ENCODE results near the gene PLA2G4D. TPM values are rescaled to one million over a fixed set of nuclear protein-coding genes. Genes with fewer than 3 reads are reported as not detected.

The PLA2G4D gene
- total RNA-seq, 1 experiment from 2014 or later, result 0.24 TPM

DNA sequence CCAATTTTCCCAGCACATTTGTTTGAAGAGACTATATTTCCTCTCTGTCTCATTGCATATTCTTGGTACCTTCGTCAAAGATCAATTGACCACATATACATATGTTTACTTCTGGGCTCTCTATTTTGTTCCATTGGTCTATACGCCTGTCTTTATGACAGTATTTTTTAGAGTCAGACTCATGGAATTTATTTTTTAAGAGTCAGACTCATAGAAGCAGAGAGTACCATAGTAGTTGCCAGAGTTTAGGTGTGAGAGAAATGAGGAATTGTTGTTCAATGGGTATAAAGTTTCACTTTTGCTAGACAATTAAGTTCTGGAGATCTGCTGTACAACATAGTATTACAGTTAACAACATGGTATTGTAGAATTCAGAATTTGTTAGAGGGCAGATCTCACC lies 35.0 kb upstream of the PLA2G4D start:
- ChIA-PET POLR2A (no interaction called here), CTCF (interaction anchor here (7.3 kb wide), 1 partner anchor 44 kb away, joined by 106 read pairs; no protein-coding TSS in a partner anchor)
- Mint-ChIP-seq H3K36me3 (no peaks in the 10 kb centered on the region), H3K27me3 (ENCODE audit: low read depth) (no peaks in the 10 kb centered on the region; the same call in 1 of the 2 replicates), H3K4me1 (peaks cover 3% of the 10 kb centered on the region), H3K9me3 (peaks cover 4% of the 10 kb centered on the region), H3K4me3 (no peak overlapping the region), H3K27ac (no peak overlapping the region)
- ATAC-seq (no peak), DNase-seq (ENCODE audit: low spot score) (no peak)
- TF ChIP-seq ZNF423 (CRISPR knock-in tag; IDR thresholded peaks at IDR 0.05) (no peak), GRHL2 (CRISPR knock-in tag; IDR thresholded peaks at IDR 0.05; ENCODE audit: insufficient replicate concordance, severe bottlenecking) (no peak), ETV6 (CRISPR knock-in tag; IDR thresholded peaks at IDR 0.05) (no peak), ZNF219 (CRISPR knock-in tag; IDR thresholded peaks at IDR 0.05; ENCODE audit: borderline replicate concordance) (no peak), NR1H2 (CRISPR knock-in tag; IDR thresholded peaks at IDR 0.05) (no peak), GTF2I (CRISPR knock-in tag; conservative IDR thresholded peaks at IDR 0.05) (no peak), RORB (CRISPR knock-in tag; IDR thresholded peaks at IDR 0.05) (no peak), ZNF232 (CRISPR knock-in tag; IDR thresholded peaks at IDR 0.05) (no peak)
- TF ChIP-seq, protein P1, sequence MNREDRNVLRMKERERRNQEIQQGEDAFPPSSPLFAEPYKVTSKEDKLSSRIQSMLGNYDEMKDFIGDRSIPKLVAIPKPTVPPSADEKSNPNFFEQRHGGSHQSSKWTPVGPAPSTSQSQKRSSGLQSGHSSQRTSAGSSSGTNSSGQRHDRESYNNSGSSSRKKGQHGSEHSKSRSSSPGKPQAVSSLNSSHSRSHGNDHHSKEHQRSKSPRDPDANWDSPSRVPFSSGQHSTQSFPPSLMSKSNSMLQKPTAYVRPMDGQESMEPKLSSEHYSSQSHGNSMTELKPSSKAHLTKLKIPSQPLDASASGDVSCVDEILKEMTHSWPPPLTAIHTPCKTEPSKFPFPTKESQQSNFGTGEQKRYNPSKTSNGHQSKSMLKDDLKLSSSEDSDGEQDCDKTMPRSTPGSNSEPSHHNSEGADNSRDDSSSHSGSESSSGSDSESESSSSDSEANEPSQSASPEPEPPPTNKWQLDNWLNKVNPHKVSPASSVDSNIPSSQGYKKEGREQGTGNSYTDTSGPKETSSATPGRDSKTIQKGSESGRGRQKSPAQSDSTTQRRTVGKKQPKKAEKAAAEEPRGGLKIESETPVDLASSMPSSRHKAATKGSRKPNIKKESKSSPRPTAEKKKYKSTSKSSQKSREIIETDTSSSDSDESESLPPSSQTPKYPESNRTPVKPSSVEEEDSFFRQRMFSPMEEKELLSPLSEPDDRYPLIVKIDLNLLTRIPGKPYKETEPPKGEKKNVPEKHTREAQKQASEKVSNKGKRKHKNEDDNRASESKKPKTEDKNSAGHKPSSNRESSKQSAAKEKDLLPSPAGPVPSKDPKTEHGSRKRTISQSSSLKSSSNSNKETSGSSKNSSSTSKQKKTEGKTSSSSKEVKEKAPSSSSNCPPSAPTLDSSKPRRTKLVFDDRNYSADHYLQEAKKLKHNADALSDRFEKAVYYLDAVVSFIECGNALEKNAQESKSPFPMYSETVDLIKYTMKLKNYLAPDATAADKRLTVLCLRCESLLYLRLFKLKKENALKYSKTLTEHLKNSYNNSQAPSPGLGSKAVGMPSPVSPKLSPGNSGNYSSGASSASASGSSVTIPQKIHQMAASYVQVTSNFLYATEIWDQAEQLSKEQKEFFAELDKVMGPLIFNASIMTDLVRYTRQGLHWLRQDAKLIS (CRISPR knock-in tag; IDR thresholded peaks at IDR 0.05; ENCODE audit: borderline replicate concordance), result no peak
- TF ChIP-seq, protein P2, sequence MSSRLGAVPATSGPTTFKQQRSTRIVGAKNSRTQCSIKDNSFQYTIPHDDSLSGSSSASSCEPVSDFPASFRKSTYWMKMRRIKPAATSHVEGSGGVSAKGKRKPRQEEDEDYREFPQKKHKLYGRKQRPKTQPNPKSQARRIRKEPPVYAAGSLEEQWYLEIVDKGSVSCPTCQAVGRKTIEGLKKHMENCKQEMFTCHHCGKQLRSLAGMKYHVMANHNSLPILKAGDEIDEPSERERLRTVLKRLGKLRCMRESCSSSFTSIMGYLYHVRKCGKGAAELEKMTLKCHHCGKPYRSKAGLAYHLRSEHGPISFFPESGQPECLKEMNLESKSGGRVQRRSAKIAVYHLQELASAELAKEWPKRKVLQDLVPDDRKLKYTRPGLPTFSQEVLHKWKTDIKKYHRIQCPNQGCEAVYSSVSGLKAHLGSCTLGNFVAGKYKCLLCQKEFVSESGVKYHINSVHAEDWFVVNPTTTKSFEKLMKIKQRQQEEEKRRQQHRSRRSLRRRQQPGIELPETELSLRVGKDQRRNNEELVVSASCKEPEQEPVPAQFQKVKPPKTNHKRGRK (CRISPR knock-in tag; IDR thresholded peaks at IDR 0.05; ENCODE audit: borderline replicate concordance), result no peak
- TF ChIP-seq, protein P3, sequence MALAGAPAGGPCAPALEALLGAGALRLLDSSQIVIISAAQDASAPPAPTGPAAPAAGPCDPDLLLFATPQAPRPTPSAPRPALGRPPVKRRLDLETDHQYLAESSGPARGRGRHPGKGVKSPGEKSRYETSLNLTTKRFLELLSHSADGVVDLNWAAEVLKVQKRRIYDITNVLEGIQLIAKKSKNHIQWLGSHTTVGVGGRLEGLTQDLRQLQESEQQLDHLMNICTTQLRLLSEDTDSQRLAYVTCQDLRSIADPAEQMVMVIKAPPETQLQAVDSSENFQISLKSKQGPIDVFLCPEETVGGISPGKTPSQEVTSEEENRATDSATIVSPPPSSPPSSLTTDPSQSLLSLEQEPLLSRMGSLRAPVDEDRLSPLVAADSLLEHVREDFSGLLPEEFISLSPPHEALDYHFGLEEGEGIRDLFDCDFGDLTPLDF (CRISPR knock-in tag; IDR thresholded peaks at IDR 0.05), result no peak
- TF ChIP-seq, protein P4, sequence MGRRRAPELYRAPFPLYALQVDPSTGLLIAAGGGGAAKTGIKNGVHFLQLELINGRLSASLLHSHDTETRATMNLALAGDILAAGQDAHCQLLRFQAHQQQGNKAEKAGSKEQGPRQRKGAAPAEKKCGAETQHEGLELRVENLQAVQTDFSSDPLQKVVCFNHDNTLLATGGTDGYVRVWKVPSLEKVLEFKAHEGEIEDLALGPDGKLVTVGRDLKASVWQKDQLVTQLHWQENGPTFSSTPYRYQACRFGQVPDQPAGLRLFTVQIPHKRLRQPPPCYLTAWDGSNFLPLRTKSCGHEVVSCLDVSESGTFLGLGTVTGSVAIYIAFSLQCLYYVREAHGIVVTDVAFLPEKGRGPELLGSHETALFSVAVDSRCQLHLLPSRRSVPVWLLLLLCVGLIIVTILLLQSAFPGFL (CRISPR knock-in tag; IDR thresholded peaks at IDR 0.05; ENCODE audit: borderline replicate concordance), result no peak
- TF ChIP-seq, protein P5, sequence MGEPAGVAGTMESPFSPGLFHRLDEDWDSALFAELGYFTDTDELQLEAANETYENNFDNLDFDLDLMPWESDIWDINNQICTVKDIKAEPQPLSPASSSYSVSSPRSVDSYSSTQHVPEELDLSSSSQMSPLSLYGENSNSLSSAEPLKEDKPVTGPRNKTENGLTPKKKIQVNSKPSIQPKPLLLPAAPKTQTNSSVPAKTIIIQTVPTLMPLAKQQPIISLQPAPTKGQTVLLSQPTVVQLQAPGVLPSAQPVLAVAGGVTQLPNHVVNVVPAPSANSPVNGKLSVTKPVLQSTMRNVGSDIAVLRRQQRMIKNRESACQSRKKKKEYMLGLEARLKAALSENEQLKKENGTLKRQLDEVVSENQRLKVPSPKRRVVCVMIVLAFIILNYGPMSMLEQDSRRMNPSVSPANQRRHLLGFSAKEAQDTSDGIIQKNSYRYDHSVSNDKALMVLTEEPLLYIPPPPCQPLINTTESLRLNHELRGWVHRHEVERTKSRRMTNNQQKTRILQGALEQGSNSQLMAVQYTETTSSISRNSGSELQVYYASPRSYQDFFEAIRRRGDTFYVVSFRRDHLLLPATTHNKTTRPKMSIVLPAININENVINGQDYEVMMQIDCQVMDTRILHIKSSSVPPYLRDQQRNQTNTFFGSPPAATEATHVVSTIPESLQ (CRISPR knock-in tag; IDR thresholded peaks at IDR 0.05), result no peak
- TF ChIP-seq, protein P6, sequence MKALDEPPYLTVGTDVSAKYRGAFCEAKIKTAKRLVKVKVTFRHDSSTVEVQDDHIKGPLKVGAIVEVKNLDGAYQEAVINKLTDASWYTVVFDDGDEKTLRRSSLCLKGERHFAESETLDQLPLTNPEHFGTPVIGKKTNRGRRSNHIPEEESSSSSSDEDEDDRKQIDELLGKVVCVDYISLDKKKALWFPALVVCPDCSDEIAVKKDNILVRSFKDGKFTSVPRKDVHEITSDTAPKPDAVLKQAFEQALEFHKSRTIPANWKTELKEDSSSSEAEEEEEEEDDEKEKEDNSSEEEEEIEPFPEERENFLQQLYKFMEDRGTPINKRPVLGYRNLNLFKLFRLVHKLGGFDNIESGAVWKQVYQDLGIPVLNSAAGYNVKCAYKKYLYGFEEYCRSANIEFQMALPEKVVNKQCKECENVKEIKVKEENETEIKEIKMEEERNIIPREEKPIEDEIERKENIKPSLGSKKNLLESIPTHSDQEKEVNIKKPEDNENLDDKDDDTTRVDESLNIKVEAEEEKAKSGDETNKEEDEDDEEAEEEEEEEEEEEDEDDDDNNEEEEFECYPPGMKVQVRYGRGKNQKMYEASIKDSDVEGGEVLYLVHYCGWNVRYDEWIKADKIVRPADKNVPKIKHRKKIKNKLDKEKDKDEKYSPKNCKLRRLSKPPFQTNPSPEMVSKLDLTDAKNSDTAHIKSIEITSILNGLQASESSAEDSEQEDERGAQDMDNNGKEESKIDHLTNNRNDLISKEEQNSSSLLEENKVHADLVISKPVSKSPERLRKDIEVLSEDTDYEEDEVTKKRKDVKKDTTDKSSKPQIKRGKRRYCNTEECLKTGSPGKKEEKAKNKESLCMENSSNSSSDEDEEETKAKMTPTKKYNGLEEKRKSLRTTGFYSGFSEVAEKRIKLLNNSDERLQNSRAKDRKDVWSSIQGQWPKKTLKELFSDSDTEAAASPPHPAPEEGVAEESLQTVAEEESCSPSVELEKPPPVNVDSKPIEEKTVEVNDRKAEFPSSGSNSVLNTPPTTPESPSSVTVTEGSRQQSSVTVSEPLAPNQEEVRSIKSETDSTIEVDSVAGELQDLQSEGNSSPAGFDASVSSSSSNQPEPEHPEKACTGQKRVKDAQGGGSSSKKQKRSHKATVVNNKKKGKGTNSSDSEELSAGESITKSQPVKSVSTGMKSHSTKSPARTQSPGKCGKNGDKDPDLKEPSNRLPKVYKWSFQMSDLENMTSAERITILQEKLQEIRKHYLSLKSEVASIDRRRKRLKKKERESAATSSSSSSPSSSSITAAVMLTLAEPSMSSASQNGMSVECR (CRISPR knock-in tag; IDR thresholded peaks at IDR 0.05; ENCODE audit: borderline replicate concordance), result no peak
